NAMALWA (cell line): ENCODE data around the gene ZNF521.

Experiments used
- DNase-seq: peaks from one replicate; pipeline ENCODE4 v3.0.0-alpha.2; 2015; ENCODE audit warnings: low spot score

Gene ZNF521

DNA sequence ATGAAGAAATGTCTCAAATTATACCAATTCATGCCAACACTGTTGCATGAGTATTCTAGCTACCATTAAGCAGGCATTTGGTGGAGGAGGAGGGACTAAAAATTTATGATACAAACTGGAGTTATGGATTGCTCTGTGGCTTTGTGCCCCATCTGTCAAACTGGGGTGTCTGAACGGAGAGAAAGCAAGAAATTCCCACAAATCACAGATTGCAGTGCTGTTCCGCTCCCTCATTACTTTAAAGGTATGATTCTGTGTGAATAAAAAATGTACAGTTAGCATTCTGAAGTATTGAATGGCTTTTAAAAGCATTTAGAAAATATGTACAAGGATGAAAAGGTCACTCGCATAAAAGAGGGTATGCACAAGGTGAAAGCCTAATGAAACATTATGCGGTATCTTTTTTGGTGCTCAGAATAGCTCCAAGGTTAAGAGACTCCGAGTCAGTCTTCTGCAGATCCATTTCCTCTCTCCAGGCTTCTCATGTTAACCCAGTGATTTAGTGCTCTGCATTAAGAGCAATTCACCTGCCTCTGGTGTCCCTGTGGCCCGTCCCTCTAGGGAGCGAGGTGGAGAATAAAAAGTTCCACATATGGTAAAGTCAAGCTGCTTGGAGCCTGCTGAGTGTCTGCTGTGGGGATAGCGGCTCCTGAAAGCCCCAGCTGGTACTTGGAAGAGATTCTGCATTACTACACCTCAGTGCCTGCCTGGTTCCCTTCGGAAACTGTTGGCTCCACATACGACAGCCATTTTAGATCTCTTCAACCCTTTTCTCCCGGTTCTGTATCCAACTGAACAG, 184.2 kb downstream of the ZNF521 start:
- DNase-seq = no peak

DNA sequence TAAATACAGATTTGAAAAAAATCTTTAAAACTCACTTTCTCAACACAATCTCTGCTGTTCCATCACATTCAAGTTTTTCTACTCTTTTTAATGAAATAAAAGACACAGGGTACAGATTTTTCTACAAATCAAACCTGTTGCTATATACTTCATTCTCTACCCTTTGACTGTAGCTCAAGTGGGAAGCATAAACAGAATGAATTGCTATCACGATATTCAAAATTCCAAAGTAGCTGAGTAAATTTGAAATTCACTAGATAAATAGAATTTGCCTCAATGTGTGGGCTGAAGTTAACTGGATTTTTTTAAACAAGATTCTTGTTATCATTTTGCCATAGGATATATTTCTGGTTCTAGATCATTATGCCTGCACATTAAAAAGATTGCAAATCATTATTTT, 185.9 kb downstream of the ZNF521 start:
- DNase-seq = no peak

DNA sequence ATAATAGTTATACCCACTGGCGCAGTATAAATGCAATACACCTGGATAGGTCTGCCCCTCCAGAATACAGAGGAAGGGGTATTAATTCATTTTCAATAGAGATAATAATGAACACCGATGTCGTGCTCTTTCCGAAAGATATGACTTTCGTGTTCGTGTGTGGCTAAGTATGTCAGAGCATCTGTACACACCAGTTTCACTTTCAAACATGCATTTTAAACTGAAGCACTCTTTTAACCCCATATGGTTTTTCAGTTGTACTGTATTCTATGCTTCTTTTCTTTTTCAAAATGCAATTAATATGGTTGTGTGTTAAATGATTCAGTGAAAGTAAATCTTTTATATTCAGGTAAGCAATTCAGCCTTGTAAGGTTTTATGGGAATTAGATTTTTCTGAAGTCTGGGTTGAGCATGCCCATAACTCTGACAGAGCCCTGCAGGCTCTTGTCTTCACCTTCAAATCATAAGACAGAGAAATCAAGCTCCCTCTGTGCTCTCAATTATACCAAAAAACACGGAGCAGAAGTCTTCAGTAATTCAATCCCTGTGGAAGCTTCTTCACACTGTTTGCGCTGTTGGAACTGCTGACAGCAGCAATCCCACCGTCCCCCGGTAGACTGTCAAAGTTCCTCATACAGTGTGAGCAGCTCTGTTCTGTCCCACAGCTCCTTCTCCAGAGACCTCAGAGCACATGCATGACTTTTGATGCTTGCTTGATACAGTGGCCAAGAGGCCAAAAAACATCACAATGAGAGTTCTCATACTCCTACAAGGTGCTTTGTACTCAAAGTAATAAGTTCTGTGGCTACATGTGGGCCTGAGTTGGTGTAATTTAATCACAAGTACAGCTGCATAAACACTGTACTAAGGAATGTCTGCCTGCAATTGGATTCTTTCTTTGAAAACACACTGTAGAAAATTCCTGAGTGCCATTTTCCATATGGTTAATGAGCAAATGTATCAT, 186.8 kb downstream of the ZNF521 start:
- DNase-seq = no peak

DNA sequence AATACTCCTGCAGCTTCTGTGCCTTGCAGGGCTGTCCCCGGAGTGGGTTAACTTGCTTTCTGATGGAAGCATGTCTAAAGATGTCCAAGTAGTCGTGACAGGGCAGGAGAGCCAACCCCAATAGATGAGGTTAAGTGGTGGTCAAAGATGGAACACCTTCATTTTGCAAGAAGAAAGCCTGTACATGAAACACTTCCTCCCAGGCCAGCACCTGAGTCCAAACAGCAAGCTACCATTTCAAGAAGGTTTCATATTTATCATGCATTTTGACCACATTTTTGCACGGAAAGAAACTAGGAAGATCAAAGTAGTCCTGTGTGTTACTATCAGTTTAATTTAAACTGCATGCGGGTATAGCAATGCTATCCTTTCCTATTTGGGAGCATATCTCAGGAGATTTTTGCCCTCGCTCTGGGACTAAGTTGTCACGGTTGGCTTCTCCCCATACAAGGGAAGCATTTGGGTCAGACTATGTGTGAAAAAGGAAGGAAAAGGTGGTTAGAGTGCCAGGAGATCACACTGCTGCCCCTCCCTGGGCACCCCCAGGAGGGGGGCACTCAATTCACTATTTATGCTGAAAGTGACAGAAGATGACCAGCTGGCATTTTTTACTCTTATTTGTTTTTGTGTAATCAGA, 187.6 kb downstream of the ZNF521 start:
- DNase-seq = no peak

DNA sequence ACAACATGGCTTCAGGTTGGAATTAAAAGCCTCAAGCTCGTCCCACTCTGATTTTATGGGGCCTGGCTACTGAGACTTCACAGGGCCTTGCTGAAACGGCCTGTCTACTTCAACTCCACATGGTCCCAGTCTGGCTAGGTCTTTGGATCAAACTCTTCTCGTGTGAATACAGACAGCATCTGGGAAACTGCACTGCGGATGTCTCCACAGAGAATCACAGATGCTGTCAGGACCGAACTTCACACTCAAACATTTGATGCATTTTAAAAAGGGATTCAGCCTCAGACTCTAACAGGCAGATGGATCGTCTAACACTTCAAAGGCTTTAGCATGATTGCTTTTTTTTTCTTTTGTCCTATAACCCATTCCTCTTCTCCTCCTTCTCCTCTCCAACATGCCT, 198.5 kb downstream of the ZNF521 start:
- no peak for DNase-seq

DNA sequence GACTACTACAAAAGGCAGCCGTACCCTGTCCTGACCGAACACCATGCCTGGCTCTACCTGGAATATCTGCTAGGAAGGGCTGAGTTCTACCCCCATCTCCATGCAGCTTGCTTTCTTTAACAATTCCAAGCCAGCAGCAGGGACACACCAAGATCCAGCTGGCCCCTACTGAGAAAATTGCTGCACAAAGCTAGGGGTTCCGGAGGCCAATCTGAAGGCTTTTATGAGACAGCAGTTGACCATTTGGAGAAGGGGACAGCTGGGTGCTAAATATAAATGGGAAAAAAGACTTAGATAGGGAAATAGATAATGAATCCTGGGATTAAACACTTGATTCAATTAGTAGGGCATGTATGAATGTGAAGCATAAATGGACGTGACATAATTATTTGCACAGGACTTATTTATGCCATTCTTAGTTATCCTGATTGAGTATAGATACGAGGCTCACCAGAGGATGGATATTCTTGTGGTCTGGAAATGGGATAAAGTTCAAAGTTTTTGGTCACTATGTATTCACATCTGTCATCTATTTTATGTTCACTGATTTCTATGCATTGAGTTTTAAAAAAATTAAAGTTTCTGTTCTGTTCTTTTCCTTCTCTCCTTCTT, 204.0 kb downstream of the ZNF521 start:
- no peak for DNase-seq

DNA sequence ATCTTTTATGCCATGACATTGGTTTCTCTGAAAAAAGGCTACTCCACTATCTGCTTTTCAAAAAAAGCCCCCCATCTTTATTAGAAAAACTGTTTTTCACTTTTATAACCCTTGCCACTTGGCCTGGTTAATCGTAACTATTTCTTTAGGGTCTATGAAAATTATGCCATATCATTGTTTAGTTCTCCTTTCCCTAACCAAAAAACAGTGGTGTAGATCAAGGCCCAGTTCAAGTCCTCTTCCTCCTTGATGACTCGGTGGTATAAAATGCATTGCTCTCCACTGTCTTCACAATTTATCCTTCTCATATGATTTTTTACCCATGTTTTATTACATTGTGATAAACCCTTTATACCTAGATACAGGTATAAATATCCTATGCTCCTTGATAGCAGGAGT, 205.5 kb downstream of the ZNF521 start:
- no peak for DNase-seq

DNA sequence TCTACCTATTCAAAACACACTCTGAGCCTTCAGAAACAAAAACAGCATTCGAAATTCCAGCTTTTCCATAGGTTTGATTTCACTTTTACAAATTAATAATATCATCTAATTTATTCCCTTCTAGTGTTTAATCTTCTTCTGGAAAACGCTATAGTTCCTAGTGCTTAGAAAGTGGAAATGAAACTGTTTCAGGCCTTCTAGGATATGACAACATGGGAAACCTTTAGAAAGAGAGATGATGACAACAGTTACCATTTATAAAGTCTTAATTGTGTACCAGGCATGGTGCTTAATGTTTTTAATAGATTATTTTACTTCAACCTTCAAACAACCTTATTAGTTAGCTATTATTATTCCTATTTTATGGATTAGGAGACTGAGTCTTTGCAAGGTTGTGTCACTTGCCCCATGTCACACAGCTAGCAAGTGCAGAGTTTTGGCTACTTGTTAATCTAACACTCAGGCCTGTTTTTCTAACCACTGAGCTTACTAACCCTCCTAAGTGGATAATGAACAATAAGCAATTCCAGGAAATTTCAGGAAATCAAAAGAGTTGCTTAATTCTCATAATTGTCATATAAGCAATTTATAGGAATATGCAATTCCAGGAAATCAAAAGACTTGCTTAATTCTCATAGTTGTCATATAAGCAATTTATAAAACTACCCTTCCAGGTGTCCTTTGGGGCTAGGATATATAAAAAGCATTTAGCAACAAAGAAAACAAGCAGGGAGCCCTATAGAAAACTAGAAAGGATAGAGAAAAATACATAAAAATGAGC, 206.0 kb downstream of the ZNF521 start:
- DNase-seq = no peak

DNA sequence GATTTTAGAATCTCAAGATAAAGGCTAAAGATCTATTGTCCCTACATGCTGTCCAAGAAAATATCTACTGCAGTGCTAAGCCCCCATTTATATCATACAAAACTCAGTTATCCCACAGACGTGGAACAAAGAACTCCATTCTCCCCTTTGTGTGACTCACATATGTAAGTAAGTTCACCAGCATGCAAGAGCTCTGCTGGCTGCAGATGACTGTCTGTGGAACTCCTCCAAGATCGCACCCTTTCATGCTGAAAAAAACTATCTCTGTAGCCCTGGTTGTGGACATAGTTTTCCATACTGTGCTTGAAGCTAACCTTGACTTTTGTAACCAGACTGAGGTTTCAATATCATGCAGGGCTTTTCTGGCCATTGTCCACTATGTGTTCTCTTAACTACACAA, 207.1 kb downstream of the ZNF521 start:
- DNase-seq = no peak

DNA sequence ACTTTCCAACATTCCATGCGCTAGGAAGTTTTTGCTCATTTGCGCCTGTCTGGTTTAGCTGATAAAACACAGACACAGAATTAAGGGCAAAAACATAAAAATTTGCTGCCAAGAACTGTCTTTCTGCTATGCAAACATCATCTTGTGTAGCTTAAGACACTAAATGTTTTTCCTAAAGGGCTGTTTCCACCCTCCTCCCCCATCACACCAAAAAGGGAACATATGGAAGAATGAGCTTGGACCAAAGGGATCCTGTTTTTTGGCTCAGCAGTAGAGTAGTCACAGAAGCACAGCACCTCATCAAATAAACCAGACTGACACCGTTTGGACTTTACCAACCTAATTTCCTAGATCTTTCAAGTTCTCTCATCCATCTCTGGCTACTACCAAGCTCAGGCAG, 210.1 kb downstream of the ZNF521 start:
- DNase-seq = no peak

DNA sequence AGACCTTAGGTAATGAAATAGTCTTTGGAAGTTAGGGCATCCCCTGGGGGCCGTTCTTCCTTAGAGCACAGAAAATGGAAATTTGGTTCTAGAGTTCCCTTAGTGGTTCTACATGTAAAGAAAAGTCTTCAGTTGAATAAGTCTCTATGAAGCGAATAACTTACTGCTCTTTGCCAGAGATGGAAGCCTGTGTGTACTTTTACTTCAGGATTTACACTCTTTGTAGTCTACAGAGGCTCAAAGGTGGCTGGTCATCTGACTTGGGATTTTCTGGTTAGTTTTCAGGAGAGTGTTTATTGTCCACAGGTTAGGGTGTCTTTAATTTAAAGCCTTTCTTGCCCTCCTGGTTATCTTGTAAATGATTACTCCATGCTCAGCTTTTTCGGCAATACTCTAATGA, 210.6 kb downstream of the ZNF521 start:
- DNase-seq = peak; percentile 5

DNA sequence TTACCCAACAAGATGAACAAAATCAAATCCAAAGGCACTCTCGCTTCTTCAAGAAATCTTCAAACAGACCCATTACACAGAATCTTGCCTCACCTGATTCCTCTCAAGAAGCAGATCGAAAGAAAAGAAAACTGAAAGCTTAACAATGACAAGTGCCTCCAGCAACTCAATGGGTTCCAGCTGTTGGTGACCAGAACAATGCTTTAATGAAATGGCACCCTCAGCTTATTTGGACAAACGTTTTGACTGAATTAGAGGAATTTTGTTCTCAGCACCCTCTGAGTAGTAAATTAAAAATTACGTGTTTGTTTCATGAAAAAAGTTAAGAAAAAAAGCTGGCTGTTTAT, 211.0 kb downstream of the ZNF521 start:
- no peak for DNase-seq

DNA sequence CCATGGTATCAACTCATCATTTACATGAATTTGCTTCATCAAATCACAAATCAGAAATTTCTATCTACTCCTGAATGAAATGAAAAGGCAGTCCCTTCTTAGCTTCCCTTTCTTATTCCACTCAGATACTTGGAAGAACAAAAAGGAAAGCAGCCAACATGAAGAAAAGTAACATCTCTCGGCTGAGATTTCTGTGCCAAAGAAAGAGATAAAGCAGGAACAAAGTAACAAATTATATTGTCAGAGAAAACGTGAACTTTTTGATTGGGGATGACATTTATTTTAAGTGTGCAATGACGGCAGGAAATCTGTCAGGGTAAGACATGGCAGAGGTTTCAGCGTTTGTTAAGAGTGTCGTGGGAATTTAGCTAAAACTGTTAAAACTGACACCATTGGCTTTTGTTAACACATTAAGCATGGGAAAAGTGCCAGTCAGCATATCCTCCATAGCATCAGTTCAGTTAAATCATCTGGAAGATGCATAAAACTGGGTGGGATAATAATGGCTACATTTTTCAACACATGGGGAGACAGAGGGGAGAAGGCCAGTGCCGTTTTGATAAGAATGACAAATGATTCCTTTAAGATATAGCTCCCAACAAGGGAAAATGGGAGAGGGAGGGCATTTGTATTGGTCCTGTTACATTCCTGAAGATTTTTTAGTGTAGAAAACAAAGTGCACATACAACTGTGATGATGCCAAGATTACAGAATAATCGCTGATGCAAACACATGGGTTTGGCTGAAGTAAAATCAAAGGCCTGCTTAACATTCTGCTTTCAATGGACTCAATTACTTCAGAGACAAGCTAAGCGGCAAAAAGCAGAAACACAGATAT, 211.6 kb downstream of the ZNF521 start:
- no peak for DNase-seq

DNA sequence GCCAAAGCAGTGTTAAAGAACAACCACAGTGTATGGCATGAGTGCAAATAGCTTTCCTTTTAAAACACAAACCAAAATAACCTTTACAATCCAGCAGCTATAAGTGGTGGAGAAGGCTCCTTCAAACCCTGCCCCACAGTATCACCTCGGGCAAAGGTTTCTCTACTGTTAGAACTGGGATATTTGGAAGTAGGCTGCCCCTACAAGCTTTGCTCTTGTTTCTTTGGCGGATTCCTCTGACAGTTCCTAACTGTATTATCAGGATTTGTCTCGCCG, 214.8 kb downstream of the ZNF521 start:
- no peak for DNase-seq

DNA sequence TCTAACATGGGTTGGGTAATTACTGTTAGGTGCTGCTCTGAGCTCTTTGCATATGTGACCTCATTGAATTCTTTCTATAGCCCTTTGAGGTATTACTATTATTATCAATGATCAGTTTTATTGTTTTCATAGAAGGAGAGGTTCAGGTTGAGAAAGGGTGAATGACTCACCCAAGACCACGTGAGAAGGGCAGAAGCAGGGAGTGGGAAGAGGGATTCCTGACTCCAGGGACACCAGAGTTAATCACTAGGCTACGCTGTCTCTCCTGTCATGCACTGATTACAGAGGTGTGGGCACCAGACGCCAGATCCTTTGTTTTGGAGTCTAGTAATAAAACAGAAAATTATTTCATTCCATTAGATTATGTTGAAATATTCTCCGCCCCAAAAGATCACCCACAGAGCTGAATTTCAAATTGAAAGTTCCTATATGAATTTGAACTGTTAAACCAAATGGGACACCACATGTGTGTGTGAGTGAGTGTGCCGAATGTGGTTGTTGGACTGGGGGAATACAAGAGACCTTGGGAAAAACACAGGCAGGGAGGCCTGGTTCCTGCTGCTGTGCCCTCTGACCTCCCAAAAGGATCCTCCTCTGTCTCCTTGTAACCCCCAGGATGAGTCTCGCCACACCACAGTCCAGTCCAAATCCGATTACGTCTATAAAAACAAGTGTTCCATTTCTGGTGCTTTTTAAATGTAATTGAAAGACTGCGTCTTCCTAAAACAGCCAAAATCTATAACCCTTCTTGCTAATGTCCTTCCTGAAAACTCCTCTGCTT, 215.4 kb downstream of the ZNF521 start:
- no peak for DNase-seq

DNA sequence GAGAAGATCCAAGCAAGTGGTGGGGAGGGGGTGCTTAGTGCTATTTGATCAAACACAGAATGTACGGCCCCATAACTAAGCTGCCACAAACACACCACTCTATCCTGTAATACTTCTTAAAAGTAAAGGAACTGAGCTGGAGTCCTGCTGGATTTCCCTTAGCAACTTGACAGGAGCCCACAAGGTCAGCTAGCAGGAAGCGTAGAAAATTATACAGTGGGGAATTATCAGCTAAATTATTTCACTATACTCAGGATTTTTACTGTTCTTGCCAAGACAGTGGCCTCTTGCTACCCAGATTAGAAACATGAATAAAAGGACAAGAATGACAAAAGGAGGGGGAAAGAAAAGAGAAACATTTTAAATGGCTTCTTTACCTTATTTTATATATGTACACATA, 217.1 kb downstream of the ZNF521 start:
- DNase-seq = no peak

DNA sequence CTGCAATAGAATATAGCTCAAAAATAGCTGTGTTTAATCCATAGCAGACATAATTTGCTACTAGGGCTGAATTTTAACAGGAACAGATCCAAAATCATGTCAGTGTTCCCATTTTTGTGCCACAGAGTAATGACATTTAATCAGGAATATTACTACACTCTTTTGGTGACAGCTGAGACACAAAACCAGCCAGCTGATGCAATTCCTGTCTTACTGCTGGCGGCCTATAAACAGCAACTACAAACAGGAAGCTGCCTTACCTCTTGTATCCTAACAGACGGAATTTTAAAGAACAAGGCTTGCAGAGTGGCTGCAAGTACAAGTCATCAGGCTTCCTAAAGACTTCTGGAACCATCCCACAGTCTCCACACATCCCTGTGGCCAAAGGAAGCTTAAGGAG, 218.1 kb downstream of the ZNF521 start:
- DNase-seq = no peak

DNA sequence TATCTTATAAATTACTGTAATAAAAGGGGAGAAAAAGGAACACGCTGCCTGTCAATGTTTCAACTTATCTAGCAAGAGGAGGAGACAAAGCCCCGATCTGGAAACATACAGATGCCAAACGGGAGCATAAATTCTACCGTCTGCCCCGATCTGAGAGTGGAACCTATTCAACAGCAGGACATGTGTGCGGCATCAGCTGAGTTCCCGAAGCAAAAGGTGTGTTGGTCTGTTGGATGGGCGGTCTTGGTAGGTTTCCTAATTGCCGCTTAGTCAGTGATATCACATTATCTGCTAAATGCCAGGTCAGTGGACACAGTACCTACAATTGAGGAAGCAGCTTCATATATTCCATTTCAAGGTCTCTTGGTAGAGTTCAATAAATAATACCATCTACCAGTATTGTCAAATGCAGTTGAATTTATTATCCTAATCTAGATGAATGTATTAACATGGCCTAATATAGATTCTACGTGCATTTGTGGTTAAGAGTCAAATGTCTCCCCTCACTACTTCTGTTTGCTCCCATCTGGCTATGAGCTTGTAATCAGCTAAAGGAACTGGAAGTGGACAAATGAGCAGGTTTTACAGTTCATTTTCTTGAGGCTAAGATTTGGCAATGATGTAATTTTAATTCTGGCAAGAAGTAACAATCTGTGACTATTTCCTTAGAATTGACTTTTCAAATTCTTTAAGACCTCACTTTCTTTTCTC, 219.0 kb downstream of the ZNF521 start:
- DNase-seq = no peak

DNA sequence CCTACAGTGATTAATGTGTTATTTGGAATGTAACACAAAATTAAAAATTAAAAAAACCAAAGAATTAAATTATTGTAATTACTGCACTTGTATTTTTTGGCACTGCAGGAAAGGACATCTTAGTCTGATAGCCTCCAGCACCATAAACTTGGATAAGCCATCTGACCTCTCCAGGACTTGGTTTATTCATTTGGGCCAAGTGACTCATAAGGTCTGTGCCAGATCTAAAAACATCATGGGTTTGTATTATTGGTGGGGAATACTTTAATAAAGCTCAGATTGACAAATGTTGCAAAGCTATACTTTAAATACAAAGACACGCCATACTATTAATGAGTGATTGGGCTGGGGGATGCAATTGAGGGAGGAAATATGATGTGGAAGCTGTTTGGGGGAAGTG, 225.2 kb downstream of the ZNF521 start:
- DNase-seq = no peak

DNA sequence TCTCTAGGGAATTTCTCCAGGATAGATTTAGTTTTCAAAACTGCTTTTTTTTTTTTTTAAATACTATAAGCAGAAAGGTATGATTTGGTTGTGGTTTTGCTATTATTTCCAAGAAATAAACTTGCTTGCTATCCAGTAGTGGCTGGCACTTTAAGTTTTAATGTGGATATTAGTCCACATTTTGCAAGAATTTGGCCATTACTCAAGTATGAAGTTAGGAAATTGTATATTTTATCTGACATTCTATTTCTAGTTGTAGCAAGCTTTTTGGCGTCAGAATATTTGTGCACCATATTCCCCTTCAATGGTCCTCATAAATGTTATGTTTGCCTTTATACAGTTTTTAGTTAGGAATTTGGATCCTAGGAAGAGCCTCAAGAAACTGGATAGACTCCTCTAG, 226.3 kb downstream of the ZNF521 start:
- DNase-seq = no peak
